ENCODE measurements around the gene NOTO. TPM values are rescaled to one million over a fixed set of nuclear protein-coding genes. Genes with fewer than 3 reads are reported as not detected.

NOTO gene
- total RNA-seq, 3 donors from 2014 or later (not counting 1 experiment from before 2014, with no cell fraction given), result not detected

GRCh38 chr2:73176881-73177644 lies 25.3 kb upstream of the NOTO start:
- ATAC-seq, result peak; percentile 91 to 97 (median 92)
- WGBS (ENCODE audit: insufficient coverage), result 1% methylated on average over 56 of the region's 56 CpGs
- H3K4me1 ChIP-seq (ENCODE audit: control insufficient read depth, insufficient read depth, low read length), result peaks cover 30% of the 10 kb centered on the region
- peak overlapping the region; percentile 50 for H3K4me3 ChIP-seq (ENCODE audit: low read length)
- Mint-ChIP-seq H3K36me3 (no peaks in the 10 kb centered on the region), H3K4me3 (peak overlapping the region; percentile 94), H3K9me3 (no peaks in the 10 kb centered on the region), H3K27me3 (ENCODE audit: low read depth in 2 of 2) (peaks cover 14 to 24% of the 10 kb centered on the region in 2 donors), H3K27ac (peak overlapping the region; percentile 31 to 84), H3K4me1 (peaks cover 7 to 26% of the 10 kb centered on the region in 2 donors)
- H3K9me3 ChIP-seq (ENCODE audit: control insufficient read depth, insufficient read depth, low read length), result no peaks in the 10 kb centered on the region
- TF ChIP-seq CTCF (IDR thresholded peaks at IDR 0.05), result peak; percentile 97
- H3K27me3 ChIP-seq (ENCODE audit: control insufficient read depth, insufficient read depth, low read length), result peaks cover 10% of the 10 kb centered on the region
- intact Hi-C loops (cut with micrococcal nuclease), result loop anchor here (1.0 to 5.0 kb wide), 5 partner anchors 62 to 284 kb away; partner anchors contain the start of gene SFXN5
- no peaks in the 10 kb centered on the region for H3K36me3 ChIP-seq (ENCODE audit: control insufficient read depth, insufficient read depth, low read length)
- peak; percentile 90 to 93 for DNase-seq
- H3K27ac ChIP-seq (ENCODE audit: low read length), result no peak overlapping the region

GRCh38 chr2:73177645-73178255 lies 24.6 kb upstream of the NOTO start:
- Histone ChIP-seq H3K27ac (ENCODE audit: low read length) (no peak overlapping the region), H3K9me3 (ENCODE audit: control insufficient read depth, insufficient read depth, low read length) (no peaks in the 10 kb centered on the region), H3K4me3 (ENCODE audit: low read length) (no peak overlapping the region), H3K27me3 (ENCODE audit: control insufficient read depth, insufficient read depth, low read length) (peaks cover 10% of the 10 kb centered on the region), H3K4me1 (ENCODE audit: control insufficient read depth, insufficient read depth, low read length) (peaks cover 30% of the 10 kb centered on the region), H3K36me3 (ENCODE audit: control insufficient read depth, insufficient read depth, low read length) (no peaks in the 10 kb centered on the region)
- DNase-seq, result no peak
- WGBS (ENCODE audit: insufficient coverage), result 19% methylated on average over 12 of the region's 12 CpGs
- Mint-ChIP-seq H3K4me3 (peak overlapping the region; percentile 94), H3K9me3 (no peaks in the 10 kb centered on the region), H3K36me3 (no peaks in the 10 kb centered on the region), H3K27me3 (ENCODE audit: low read depth in 2 of 2) (peaks cover 13 to 30% of the 10 kb centered on the region in 2 donors), H3K4me1 (peaks cover 7 to 26% of the 10 kb centered on the region in 2 donors), H3K27ac (peak overlapping the region in 1 of 2 donors; percentile 84)
- ATAC-seq, result peak in 1 of 3 donors; percentile 0
- TF ChIP-seq CTCF (IDR thresholded peaks at IDR 0.05), result peak; percentile 58
- intact Hi-C loops (cut with micrococcal nuclease), result loop anchor here (1.0 to 5.0 kb wide), 5 partner anchors 63 to 284 kb away; partner anchors contain the start of gene SFXN5

- no peak for ATAC-seq
- Mint-ChIP-seq H3K4me1 (no peaks in the 10 kb centered on the region), H3K36me3 (no peaks in the 10 kb centered on the region), H3K9me3 (no peaks in the 10 kb centered on the region), H3K4me3 (no peak overlapping the region), H3K27ac (no peak overlapping the region), H3K27me3 (ENCODE audit: low read depth in 2 of 2) (peaks cover 14 to 20% of the 10 kb centered on the region in 2 donors)
- Histone ChIP-seq H3K9me3 (ENCODE audit: control insufficient read depth, insufficient read depth, low read length) (no peaks in the 10 kb centered on the region), H3K4me3 (ENCODE audit: low read length) (no peak overlapping the region), H3K36me3 (ENCODE audit: control insufficient read depth, insufficient read depth, low read length) (no peaks in the 10 kb centered on the region), H3K4me1 (ENCODE audit: control insufficient read depth, insufficient read depth, low read length) (no peaks in the 10 kb centered on the region), H3K27me3 (ENCODE audit: control insufficient read depth, insufficient read depth, low read length) (no peaks in the 10 kb centered on the region), H3K27ac (ENCODE audit: low read length) (no peak overlapping the region)
- intact Hi-C loops (cut with micrococcal nuclease), result no loop called here
- TF ChIP-seq CTCF (IDR thresholded peaks at IDR 0.05), result no peak
- 84% methylated on average over 2 of the region's 2 CpGs for WGBS (ENCODE audit: insufficient coverage)
- no peak for DNase-seq
Observed at GRCh38 chr2:73185965-73186364, 16.4 kb upstream of the NOTO start.
